Tibial artery (tissue), 4 donors: ENCODE measurements around the gene GOLGA6C.
"Not testable (repeated sequence)": the region's sequence is repeated elsewhere in the genome, so short reads cannot be mapped to it uniquely, and the experiment has no call there.

ENCODE experiments used
- DNase-seq, 2 donors: peaks; one replicate each; pipeline ENCODE4 v3.0.0-alpha.2; 2019
- H3K27ac ChIP-seq, 2 donors: fragments of 200-600 bp; sonication (generic) in 1 of 2; 1 replicate in 1 of 2; 2 replicates in 1 of 2; pipeline ENCODE4 v1.5.1; 2018 to 2019; ENCODE audit warnings: mild to moderate bottlenecking in 1 of 2
- H3K27me3 ChIP-seq, 2 donors: fragments of 200-600 bp; sonication (generic) in 1 of 2; one replicate each; pipeline versions ENCODE4 v1.5.1 to v1.6.0; 2016 to 2019
- H3K36me3 ChIP-seq, 3 donors: fragments of 200-600 bp; sonication (generic) in 2 of 3; one replicate each; pipeline ENCODE4 v1.5.1; 2016 to 2019; ENCODE audit warnings: mild to moderate bottlenecking in 2 of 3
- H3K4me1 ChIP-seq, 4 donors: fragments of 200-600 bp; sonication (generic) in 2 of 4; 1 replicate in 3 of 4; 2 replicates in 1 of 4; pipeline ENCODE4 v1.5.1; 2016 to 2019
- H3K4me3 ChIP-seq, 2 donors: fragments of 200-600 bp; sonication (generic) in 1 of 2; 1 replicate in 1 of 2; 2 replicates in 1 of 2; pipeline ENCODE4 v1.5.1; 2018 to 2019; ENCODE audit warnings: mild to moderate bottlenecking in 2 of 2
- H3K9me3 ChIP-seq, 3 donors: fragments of 200-600 bp; sonication (generic) in 1 of 3; one replicate each; pipeline ENCODE4 v1.5.1; 2016 to 2019
- intact Hi-C: fragments of 100-400 bp; cut with DNase I; formaldehyde crosslinking; loops from one replicate; pipeline ENCODE4 v1.15.0; 2023; ENCODE audit warnings: low total_unique reads
- TF ChIP-seq, protein P1 (sequence below), 2 experiments: fragments of 200-600 bp in 1 of 2; fragments of 450-650 bp in 1 of 2; IDR thresholded peaks; one replicate each; pipeline ENCODE4 v1.5.1; 2017 to 2019; ENCODE audit warnings: antibody characterized with exemption in 2 of 2, mild to moderate bottlenecking in 1 of 2, moderate library complexity in 1 of 2

The GOLGA6C gene

DNA sequence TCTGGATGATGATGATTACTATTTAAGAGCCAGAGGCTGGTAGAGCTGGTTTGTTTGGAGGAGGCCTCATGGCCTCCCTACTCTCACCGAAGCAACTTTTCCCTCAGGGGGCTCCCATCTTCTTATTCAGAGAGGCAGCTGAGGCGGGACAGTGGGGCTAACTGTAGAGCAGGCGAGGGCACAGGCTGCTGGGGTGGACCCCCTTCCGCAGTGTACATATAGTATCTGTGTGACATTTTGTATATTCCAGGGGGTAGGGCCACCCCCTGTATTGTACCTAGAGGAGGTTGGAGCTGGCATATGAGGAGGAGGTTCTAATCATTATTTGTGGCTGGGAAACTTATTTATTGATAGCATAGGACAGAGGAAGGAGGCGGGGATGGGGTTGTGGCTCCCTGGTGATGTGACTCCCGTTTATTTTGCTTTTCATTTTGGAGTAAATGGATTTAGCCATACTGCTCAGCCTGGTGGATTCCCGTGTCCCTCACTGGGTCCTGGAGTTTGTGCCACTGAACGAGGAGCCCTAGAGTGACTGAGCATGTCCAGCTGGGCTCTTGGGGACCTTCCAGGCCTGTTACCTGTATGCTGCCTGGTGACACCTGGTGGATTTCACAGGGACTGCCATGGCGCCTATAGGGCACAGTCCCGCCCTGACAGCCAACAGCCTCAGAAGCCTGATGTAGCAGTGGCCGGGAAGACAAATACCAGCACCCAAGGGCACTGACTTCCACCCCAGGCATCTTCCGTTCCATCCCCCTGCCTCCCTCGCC, 40.6 kb downstream of the GOLGA6C start:
- DNase-seq, H3K4me1 ChIP-seq, H3K36me3 ChIP-seq, H3K9me3 ChIP-seq, intact Hi-C loops, H3K27ac ChIP-seq, H3K4me3 ChIP-seq: not testable (repeated sequence)
- H3K27me3 ChIP-seq, result peaks cover 0 to 12% of the 10 kb centered on the region in 2 donors

GRCh38 chr15:75299311-75299688, 41.2 kb downstream of the GOLGA6C start:
- peaks cover 0 to 15% of the 10 kb centered on the region in 2 donors for H3K27me3 ChIP-seq
- H3K9me3 ChIP-seq, intact Hi-C loops, H3K36me3 ChIP-seq, H3K27ac ChIP-seq, H3K4me1 ChIP-seq, H3K4me3 ChIP-seq: not testable (repeated sequence)
- DNase-seq, result peak; percentile 48 to 73
- TF ChIP-seq, protein P1, sequence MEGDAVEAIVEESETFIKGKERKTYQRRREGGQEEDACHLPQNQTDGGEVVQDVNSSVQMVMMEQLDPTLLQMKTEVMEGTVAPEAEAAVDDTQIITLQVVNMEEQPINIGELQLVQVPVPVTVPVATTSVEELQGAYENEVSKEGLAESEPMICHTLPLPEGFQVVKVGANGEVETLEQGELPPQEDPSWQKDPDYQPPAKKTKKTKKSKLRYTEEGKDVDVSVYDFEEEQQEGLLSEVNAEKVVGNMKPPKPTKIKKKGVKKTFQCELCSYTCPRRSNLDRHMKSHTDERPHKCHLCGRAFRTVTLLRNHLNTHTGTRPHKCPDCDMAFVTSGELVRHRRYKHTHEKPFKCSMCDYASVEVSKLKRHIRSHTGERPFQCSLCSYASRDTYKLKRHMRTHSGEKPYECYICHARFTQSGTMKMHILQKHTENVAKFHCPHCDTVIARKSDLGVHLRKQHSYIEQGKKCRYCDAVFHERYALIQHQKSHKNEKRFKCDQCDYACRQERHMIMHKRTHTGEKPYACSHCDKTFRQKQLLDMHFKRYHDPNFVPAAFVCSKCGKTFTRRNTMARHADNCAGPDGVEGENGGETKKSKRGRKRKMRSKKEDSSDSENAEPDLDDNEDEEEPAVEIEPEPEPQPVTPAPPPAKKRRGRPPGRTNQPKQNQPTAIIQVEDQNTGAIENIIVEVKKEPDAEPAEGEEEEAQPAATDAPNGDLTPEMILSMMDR (IDR thresholded peaks at IDR 0.05), result peak; percentile 40 to 51

GRCh38 chr15:75300026-75300425, 41.9 kb downstream of the GOLGA6C start:
- H3K27ac ChIP-seq, H3K4me1 ChIP-seq, H3K4me3 ChIP-seq, H3K36me3 ChIP-seq, H3K9me3 ChIP-seq, DNase-seq: not testable (repeated sequence)
- intact Hi-C loops, result loop anchor here (5.0 kb wide), 1 partner anchor 63 kb away; no protein-coding TSS in a partner anchor
- peaks cover 0 to 20% of the 10 kb centered on the region in 2 donors for H3K27me3 ChIP-seq

DNA sequence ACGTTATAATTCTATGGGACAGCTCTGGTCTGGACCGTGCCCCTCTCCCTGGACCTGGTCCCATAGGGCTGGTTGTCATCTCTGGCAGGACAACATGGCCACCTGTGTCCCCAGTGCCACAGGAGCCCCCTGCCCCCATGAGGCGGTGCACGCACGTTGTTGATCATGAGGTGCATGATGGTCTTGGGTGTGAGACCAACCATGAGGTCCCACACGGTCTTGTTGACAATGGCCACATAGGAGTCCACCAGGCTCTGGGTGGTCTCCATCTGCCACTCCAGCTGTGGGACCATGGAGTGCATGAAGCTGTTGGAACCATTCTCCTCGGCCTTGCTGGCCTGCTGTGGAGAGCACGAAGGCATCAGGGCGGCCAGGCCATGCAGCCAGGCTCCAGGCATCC, 44.2 kb downstream of the GOLGA6C start:
- H3K27ac ChIP-seq, result no peak overlapping the region
- intact Hi-C loops, result loop anchor here (5.0 kb wide), 1 partner anchor 65 kb away; no protein-coding TSS in a partner anchor
- TF ChIP-seq, protein P1 (IDR thresholded peaks at IDR 0.05), result no peak
- H3K4me3 ChIP-seq, result no peak overlapping the region
- H3K36me3 ChIP-seq, result no peaks in the 10 kb centered on the region
- no peaks in the 10 kb centered on the region for H3K9me3 ChIP-seq
- DNase-seq, result no peak
- H3K4me1 ChIP-seq, result no peaks in the 10 kb centered on the region
- peaks cover 0 to 28% of the 10 kb centered on the region in 2 donors for H3K27me3 ChIP-seq

DNA sequence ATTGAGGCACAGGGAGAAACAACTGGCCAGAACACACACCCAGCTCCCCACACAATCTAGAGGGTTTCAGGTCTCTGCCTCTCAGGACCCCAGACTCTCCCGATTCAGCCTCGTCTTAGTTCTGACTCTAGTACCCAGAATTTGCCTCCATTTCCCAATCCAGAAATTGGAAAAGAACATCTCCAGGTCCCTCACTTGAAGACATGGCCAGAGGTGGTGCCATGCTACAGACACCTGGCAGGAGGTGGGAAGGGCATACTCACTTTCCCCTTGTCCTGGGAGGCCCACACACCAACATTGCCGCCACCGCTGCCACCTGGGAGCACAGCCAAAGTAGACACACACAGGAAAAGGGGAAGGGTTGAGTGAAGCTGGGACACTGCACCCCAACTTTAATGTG, 44.6 kb downstream of the GOLGA6C start:
- not testable (repeated sequence) for DNase-seq, H3K9me3 ChIP-seq, H3K36me3 ChIP-seq, H3K4me3 ChIP-seq, H3K4me1 ChIP-seq, H3K27ac ChIP-seq
- peaks cover 0 to 28% of the 10 kb centered on the region in 2 donors for H3K27me3 ChIP-seq
- intact Hi-C loops, result loop anchor here (5.0 kb wide), 1 partner anchor 65 kb away; no protein-coding TSS in a partner anchor

DNA sequence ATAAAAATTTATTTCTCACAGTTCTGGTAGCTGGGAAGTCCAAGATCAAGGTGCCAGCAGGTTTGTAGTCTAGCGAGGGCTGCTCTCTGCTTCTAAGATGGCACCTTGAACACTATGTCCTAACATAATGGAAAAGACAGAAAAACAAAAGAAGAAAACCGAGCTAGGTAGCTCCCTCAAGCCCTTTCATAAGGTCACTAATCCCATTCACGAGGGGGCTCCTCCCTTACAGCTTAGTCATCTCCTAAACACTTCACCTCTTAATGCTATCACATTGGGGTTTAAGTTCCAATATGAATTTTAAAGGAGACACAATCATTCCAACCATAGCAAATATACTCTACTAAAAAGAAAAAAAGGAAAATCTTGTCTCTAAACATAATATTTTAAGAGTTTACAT, 48.1 kb downstream of the GOLGA6C start:
- Histone ChIP-seq H3K4me1 (no peaks in the 10 kb centered on the region), H3K27me3 (peaks cover 0 to 25% of the 10 kb centered on the region in 2 donors), H3K27ac (no peak overlapping the region), H3K9me3 (no peaks in the 10 kb centered on the region), H3K36me3 (no peaks in the 10 kb centered on the region), H3K4me3 (no peak overlapping the region)
- TF ChIP-seq, protein P1 (IDR thresholded peaks at IDR 0.05), result no peak
- intact Hi-C loops, result no loop called here
- no peak for DNase-seq

DNA sequence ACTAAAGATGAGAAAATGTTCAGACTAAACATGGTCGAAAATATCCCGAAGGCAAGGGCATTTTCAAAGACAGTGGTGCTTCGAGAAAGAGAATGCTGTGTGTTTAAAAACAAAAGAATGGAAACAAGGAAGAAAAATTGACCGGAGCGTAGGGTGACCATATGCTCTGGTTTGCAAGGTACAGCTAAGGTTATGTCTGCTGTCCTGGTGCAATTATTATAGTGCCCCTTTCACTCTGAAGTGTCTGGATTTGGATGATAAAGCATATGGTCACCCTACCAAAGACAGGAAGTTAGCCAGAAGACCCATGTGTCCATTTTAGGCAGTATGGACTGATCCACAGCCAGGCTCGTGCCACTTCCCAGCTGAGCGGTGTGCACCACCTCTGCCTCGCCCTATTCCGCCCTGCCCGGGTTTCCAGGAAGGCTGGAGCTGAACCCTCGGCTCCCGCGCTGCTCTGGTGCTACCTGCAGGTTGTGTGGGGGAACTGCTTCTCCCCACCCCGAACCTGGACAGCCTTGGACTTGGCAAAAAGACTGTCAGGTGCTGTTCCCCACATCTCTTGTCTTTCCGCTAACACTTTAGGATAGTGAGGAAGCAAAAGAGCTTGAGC, 49.8 kb downstream of the GOLGA6C start:
- Histone ChIP-seq H3K4me3 (no peak overlapping the region), H3K27ac (no peak overlapping the region), H3K9me3 (no peaks in the 10 kb centered on the region), H3K36me3 (no peaks in the 10 kb centered on the region), H3K27me3 (peaks cover 0 to 21% of the 10 kb centered on the region in 2 donors), H3K4me1 (no peaks in the 10 kb centered on the region)
- TF ChIP-seq, protein P1 (IDR thresholded peaks at IDR 0.05), result peak in 1 of 2 experiments; percentile 9
- intact Hi-C loops, result no loop called here
- no peak for DNase-seq
